ACC112 (cell line): ENCODE data around the gene VWA2.

Source experiments
- H2AFZ ChIP-seq: fragments of 200-600 bp; sonication (generic); one replicate; pipeline ENCODE4 v1.6.0; 2017; ENCODE audit warnings: antibody characterized with exemption, low read length; ENCODE audit not compliant: unreplicated experiment
- H3K27ac ChIP-seq: fragments of 200-600 bp; sonication (generic); 2 replicates; pipeline ENCODE4 v1.5.1; 2014; ENCODE audit warnings: low read depth, mild to moderate bottlenecking, antibody characterized with exemption, low read length, moderate library complexity
- H3K27me3 ChIP-seq: fragments of 200-600 bp; sonication (generic); 2 replicates; pipeline ENCODE4 v1.6.1; 2014; ENCODE audit warnings: mild to moderate bottlenecking, antibody characterized with exemption, low read length, moderate library complexity, mixed read lengths; ENCODE audit not compliant: insufficient read depth
- H3K36me3 ChIP-seq: fragments of 200-600 bp; sonication (generic); 2 replicates; pipeline ENCODE4 v1.6.1; 2016; ENCODE audit warnings: mild to moderate bottlenecking, antibody characterized with exemption, low read length, moderate library complexity, mixed read lengths; ENCODE audit not compliant: insufficient read depth
- H3K4me1 ChIP-seq: fragments of 200-600 bp; sonication (generic); one replicate; pipeline ENCODE4 v1.6.1; 2016; ENCODE audit warnings: low read length, mixed read lengths; ENCODE audit not compliant: insufficient read depth, unreplicated experiment, control insufficient read depth
- H3K4me3 ChIP-seq: fragments of 200-600 bp; sonication (generic); 2 replicates; pipeline ENCODE4 v1.5.1; 2014; ENCODE audit warnings: mild to moderate bottlenecking, low read depth, low read length
- H3K79me2 ChIP-seq: fragments of 200-600 bp; sonication (generic); one replicate; pipeline ENCODE4 v1.6.0; 2016; ENCODE audit warnings: low read length; ENCODE audit not compliant: control insufficient read depth, unreplicated experiment, insufficient read depth

The VWA2 gene

DNA sequence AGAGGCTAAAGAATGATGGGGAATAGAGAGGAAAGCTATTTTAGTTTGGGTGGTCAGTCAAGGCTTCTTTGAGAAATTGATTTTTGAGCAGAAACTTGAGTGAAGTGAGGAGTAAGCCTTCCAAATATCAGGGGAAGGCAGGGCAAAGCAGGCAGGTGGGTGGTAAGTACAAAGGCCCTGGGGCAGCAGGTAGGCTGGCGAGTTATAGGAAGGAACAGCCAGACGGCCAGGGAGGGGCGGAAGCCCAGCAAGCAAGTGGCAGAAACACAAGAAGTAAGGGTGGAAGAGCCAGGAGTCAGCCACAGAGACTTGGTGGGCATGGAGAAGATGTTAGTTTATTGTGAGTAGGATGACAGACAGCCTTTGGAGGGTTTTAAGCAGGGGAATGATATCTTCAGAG is 34.9 kb downstream of the VWA2 start:
- no peaks in the 10 kb centered on the region for H3K79me2 ChIP-seq
- H3K4me1 ChIP-seq, result peaks cover 15% of the 10 kb centered on the region
- H3K27me3 ChIP-seq, result no peaks in the 10 kb centered on the region
- H3K36me3 ChIP-seq, result no peaks in the 10 kb centered on the region
- H2AFZ ChIP-seq, result no peak overlapping the region
- H3K27ac ChIP-seq, result no peak overlapping the region
- H3K4me3 ChIP-seq, result no peak overlapping the region

DNA sequence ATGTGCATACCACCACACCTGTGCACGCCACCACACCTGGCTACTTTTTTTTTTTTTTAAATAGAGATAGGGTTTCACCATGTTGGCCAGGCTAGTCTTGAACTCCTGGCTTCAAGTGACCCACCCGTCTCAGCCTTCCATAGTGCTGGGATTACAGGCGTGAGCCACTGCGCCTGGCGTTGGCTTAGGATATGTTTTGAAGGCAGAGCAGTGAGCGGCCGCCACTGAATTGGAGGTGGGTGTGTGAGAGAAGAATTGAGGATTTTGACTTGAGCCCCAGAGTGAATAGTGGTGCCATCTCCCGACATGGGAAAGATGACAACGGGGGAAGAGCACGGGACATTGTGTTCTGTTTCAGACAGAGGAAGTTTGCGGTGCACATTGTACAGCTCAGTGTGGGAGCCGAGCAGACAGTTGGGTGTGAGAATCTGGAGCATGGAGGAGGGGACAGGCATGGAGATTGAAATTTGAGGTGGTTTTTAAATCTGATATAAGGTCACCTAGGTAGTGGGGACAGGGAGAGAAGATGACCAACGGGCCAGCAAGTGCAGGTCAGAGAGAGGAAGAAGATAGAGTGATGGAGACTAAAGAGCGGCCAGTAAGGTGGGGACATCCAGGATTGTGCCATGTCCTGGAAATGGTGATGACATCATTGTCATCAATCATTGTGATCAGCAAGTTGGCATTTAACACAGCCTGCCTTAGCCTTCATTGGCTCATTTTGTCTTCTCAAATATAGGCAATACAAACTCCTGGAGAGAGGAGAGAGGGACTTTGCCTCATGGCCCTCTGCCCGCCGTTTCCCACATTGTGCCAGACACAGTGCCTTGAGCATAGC is 35.8 kb downstream of the VWA2 start:
- no peak overlapping the region for H2AFZ ChIP-seq
- H3K4me3 ChIP-seq, result no peak overlapping the region
- no peaks in the 10 kb centered on the region for H3K79me2 ChIP-seq
- no peaks in the 10 kb centered on the region for H3K27me3 ChIP-seq
- no peak overlapping the region for H3K27ac ChIP-seq
- peaks cover 15% of the 10 kb centered on the region for H3K4me1 ChIP-seq
- H3K36me3 ChIP-seq, result no peaks in the 10 kb centered on the region

DNA sequence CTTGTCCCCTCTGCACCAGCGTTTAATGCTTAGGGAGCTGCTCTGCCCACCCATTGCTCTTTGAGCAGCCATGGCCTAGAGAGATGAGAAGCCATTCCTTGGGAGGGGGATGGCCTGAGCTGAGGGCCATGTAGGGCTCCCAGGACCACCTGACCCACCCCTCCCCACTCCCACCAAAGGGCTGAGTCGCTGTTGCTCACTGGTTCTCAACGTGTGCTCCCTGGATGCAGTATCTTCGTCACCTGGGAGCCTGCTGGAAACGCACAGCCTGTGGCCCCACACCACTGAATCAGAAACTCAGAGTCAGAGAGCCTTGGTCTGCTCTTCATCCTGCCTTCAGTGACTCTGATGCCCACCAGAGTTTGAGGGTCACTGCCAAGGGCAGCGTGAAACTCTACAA is 37.0 kb downstream of the VWA2 start:
- H3K27ac ChIP-seq, result no peak overlapping the region
- H3K79me2 ChIP-seq, result no peaks in the 10 kb centered on the region
- H3K27me3 ChIP-seq, result no peaks in the 10 kb centered on the region
- peaks cover 12% of the 10 kb centered on the region for H3K4me1 ChIP-seq
- H3K36me3 ChIP-seq, result no peaks in the 10 kb centered on the region
- no peak overlapping the region for H2AFZ ChIP-seq
- H3K4me3 ChIP-seq, result no peak overlapping the region

DNA sequence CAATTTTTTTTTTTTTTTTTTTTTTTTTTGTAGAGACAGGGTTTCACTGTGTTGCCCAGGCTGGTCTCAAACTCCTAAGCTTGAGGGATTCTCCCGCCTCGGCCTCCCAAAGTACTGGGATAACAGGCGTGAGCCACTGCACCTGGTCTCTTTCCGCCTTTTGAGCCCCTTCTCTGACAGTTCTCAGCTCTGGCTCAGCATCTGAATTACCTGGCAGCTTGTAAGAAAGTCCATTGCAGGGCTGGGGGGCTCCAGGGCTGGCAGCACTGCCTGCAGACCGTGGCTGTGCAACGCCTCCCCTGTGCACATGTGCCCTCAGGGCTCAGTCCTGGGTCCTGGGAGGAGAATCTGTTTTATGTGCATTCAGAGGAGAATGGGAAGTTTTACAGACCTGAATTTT is 37.6 kb downstream of the VWA2 start:
- no peaks in the 10 kb centered on the region for H3K27me3 ChIP-seq
- H3K79me2 ChIP-seq, result no peaks in the 10 kb centered on the region
- peaks cover 6% of the 10 kb centered on the region for H3K4me1 ChIP-seq
- no peak overlapping the region for H2AFZ ChIP-seq
- no peak overlapping the region for H3K27ac ChIP-seq
- no peak overlapping the region for H3K4me3 ChIP-seq
- no peaks in the 10 kb centered on the region for H3K36me3 ChIP-seq

DNA sequence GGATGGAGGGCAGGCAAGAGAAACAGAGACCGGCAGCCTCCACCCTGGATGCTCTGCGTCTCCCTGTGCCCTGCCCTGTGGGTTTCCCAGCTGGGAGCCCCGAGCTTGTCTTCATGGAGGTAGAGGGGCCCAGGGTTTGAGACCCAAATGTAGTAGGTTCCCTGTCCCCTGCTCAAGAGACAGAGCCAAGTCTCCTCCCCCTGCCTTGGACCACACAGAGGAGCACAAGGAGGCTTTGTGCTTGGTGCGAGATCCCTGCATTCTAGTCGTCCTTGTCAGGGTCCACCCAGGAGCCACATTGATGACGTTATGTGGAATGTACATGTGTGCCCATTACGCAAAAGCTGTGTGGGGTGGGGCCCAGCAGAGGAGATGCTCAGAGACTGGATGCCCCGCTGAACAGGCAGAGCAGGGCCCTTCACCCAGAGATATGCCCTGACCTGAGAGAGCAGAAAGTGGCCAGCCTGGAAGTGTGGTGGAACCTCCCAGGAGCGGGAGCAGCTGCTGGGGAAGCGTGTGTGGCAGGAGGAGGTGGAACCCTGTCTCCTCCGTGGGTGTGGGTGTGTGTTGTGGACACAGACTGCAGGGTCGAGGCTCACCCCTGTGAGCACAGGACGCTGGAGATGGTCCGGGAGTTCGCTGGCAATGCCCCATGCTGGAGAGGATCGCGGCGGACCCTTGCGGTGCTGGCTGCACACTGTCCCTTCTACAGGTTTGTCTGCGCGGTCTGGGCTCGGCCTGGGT is 39.3 kb downstream of the VWA2 start:
- H3K27me3 ChIP-seq, result no peaks in the 10 kb centered on the region
- no peak overlapping the region for H3K27ac ChIP-seq
- no peaks in the 10 kb centered on the region for H3K4me1 ChIP-seq
- no peak overlapping the region for H3K4me3 ChIP-seq
- H3K36me3 ChIP-seq, result no peaks in the 10 kb centered on the region
- H3K79me2 ChIP-seq, result no peaks in the 10 kb centered on the region
- no peak overlapping the region for H2AFZ ChIP-seq

DNA sequence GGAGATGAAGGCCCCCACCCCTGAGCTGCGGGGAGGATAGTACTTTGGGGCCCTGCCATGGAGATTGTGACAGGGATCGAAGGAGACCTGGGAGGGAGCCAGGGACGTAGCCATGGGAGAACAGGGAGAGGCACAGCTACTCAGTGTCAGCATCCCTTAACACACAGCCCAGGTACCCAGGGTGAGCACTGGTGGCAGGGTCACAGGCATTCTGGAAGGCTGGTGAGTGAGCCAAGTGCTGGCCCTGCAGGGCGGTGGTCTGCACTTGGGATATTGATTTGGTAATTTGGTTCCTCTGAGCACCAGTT is 39.8 kb downstream of the VWA2 start:
- Histone ChIP-seq H3K4me3 (no peak overlapping the region), H3K79me2 (no peaks in the 10 kb centered on the region), H3K4me1 (no peaks in the 10 kb centered on the region), H3K36me3 (no peaks in the 10 kb centered on the region), H3K27me3 (no peaks in the 10 kb centered on the region), H2AFZ (no peak overlapping the region), H3K27ac (no peak overlapping the region)

DNA sequence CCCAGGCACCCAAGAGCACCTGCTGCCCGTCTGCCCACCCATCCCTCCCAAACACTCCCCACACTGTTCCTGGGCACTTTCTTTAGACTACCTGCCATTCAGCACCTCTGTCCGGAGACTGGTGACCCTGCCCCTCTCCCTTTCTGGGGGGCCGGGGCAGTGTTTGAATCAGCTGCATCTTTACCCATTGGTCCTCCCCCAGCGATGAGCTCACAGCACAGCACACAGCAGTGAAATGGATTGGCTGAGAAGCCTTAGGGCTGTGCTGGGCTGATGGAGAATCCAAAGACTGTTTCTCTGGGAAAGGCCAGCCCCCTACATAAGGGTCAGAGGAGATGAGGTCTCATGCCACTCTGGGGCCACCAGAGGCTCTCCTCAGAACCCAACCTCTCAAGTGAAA is 40.2 kb downstream of the VWA2 start:
- Histone ChIP-seq H2AFZ (no peak overlapping the region), H3K79me2 (no peaks in the 10 kb centered on the region), H3K4me3 (no peak overlapping the region), H3K27ac (no peak overlapping the region), H3K27me3 (no peaks in the 10 kb centered on the region), H3K36me3 (no peaks in the 10 kb centered on the region), H3K4me1 (no peaks in the 10 kb centered on the region)

DNA sequence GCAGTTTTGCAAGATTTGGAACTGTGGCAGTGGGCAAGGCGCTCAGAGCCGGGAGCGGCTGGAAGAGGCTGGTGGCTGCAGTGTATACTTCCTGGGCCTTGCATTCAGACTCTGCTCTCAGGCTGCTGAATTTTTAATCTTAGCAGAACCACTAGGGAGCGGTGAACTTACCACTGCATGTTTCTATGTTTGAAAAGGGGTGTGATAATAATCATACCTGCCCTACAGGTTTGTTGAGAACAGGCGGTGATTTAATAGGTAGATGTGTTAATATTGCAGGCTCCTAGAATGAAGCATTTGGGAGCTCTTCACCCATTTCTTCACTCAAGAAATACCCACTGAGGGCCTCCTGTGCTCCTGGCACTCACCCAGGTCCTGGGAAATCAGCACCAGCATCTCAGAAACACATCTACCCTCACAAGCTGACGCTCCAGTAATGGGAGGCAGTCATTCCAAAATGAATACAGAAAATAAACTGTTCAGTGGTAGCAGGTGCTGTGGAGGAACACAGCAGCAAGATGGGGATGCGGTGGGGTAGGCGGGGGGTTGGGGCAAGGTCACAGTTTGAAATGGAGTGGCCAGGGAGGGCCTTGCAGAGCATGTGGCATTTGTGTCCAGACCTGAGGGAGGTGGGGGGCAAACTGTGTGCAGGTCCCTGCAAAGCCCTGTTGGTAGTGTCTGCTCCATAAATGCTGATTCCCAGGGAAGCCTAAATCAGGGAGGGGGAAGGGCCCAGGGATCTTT is 41.0 kb downstream of the VWA2 start:
- Histone ChIP-seq H3K4me3 (no peak overlapping the region), H3K4me1 (no peaks in the 10 kb centered on the region), H2AFZ (no peak overlapping the region), H3K36me3 (no peaks in the 10 kb centered on the region), H3K79me2 (no peaks in the 10 kb centered on the region), H3K27me3 (no peaks in the 10 kb centered on the region), H3K27ac (no peak overlapping the region)

DNA sequence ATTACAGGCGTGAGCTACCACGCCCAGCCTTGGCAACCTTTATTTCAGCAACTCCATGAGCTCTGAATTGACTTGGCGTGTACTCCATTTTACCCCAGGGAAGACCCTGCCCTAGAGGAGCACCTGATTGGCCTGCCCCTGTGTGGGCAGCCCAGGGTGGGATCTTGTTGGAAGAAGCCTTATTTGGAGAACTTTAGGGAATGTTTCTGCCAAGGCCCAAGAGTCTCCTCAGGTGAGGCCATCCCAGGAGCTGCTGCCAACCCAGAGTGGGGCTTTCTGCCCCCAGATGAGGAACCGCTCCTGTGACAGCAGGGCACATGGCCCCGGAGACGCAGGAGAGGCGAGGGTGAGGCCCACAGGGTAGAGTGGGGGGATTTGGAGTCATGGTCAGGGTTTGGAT is 42.0 kb downstream of the VWA2 start:
- Histone ChIP-seq H3K27me3 (no peaks in the 10 kb centered on the region), H3K79me2 (no peaks in the 10 kb centered on the region), H3K4me3 (no peak overlapping the region), H3K4me1 (no peaks in the 10 kb centered on the region), H3K27ac (no peak overlapping the region), H3K36me3 (no peaks in the 10 kb centered on the region), H2AFZ (no peak overlapping the region)

DNA sequence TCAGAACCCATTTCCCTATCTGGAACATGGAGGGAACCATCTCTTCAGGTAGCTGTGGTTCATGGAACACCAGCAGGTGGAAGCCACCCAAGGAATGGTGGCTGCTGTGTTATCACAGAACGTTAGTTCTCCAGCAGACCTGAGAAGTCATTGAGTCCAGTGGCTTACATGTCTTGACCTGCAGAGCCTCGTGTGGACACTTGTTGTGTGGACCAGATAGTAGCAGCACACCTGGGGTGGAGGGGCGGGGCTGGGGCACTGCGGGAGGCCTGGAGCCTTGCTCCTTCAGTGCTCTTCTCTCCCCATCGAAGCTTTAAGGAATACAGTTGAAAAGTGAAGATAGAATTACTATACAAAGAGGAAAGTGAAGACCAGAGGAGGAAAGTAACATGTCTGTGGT is 42.4 kb downstream of the VWA2 start:
- no peak overlapping the region for H3K4me3 ChIP-seq
- H3K36me3 ChIP-seq, result no peaks in the 10 kb centered on the region
- H3K79me2 ChIP-seq, result no peaks in the 10 kb centered on the region
- no peak overlapping the region for H2AFZ ChIP-seq
- no peak overlapping the region for H3K27ac ChIP-seq
- H3K4me1 ChIP-seq, result no peaks in the 10 kb centered on the region
- H3K27me3 ChIP-seq, result 0 out of 2 replicates have a peak, but pooled peaks cover under 1% of the 10 kb centered on the region
